Pulmonary artery endothelial cell (primary cell): ENCODE data around the gene CYTIP. TPM values are rescaled to one million over a fixed set of nuclear protein-coding genes. Genes with fewer than 3 reads are reported as not detected.

Experiments used
- DNase-seq: peaks from one replicate; pipeline ENCODE4 v3.0.0-alpha.2; 2011; ENCODE audit warnings: low read depth, low spot score
- total RNA-seq: library from RNA; depleted of rRNA; stranded (reverse); fragments of >200 nt; gene quantifications from 2 replicates; pipeline ENCODE4 v1.2.3, GENCODE V29; 2014

Gene CYTIP
- 0.07 TPM in 1 of 2 replicates, not detected in the other for total RNA-seq

DNA sequence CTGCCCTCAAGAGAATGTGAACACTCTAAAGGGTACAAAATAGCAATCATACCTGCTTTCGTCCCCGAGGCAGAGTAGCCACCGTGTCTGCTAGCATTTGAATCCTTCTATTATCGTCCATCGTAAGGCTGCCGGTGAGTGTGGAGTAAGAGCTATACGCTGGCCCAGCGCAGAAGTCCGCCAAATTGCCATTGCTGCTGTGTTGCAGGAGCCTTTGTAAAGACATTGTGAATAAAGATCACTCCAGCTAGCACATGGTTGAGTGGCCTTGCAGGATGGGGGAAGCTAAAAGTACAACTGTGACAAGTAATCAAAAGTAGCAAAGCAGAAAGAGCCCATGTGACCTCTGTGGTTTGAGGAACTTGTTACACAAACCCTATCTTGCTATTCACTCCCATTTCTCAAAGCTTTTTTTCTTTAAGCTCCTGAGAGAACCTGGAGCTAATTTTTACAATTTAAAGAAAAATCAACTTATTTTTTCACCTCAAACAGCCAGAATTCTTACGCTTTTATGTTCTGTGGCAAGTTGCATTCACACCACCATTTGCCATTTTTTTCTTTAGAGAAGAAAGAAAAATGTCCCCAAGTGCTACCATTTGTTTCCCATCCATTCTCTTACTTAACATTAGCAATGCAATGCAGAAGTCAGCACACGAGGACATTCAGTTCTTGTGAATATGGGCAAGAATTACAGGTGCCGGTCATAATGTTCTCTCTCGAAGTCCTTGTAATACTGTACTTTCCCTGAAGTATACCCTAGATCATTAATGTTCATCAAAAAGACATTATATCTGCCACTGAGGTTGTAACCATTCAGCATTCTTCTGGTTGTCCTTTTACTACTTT, at the start of gene CYTIP:
Gene CYTIP (minus strand): TSS at position 295 of the 846 bp plus-strand sequence. CDS start 69 bp downstream, at position 226.
- no peak for DNase-seq

DNA sequence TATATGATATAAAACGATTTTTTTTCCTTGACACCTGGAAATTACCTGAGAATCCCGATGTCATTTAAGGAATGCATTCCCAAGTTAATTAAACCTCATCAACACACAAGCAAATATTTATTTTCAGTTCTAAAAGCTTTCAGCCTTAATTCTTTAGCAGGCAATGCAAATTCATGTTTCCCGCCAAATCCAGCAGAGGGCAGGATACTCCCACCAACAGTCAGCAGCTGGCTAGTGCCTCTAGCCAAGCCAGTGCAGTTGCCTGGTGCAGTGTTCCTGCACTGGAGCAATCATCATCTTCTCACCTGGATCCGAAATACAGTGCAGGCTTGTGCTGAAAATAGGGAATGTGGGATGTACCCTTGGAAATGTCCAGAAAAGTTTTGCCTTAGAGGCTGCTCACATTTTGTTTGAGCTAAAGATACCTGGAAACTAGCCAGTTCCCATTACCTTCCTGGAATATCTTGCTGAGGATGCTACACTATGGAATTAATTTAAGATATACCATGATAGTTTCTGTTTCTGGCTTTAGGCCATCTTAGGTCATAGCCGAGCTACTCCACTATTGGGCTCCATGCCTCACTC, 48.4 kb upstream of the CYTIP start:
- peak; percentile 8 for DNase-seq

- DNase-seq = no peak
Measured at GRCh38 chr2:157489983-157490382, 46.1 kb upstream of the CYTIP start.

- no peak for DNase-seq
Measured at GRCh38 chr2:157488877-157489276, 45.0 kb upstream of the CYTIP start.

DNA sequence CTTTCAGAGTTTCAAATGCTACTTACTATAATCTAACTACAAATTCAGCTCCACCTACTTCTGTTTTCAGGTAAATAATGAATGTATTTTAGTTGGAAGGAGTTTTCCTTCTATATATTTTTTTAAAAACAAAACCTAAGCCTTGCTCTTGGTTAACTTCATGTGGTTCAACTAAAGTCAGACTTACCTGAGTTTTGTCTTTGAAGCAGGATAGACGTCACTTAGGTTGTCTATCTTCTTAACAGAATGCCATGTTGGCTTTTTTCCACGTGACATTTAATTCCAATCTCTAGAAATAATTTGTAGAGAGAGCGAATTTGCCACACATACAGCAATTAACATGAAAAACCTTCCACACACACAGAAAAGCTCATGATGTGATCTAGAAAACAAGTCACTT, 43.9 kb upstream of the CYTIP start:
- no peak for DNase-seq

DNA sequence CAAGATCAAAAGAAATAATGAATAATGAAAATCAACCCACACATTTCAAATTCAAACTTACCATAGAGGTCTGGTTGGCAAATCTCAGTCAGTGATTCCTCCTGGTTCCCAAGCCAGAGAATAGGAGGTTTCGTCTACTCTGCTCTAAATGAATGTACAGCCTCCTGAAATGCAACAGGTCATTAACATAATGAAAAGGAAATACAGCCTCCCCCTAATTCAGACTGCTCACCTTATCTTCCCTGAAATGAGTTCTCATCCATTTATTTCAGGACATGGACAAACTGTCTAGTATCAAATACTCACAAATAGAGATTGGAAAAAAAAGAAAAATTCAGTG, 43.4 kb upstream of the CYTIP start:
- DNase-seq = no peak

- DNase-seq = no peak
Measured at GRCh38 chr2:157486596-157487270, 42.8 kb upstream of the CYTIP start.

DNA sequence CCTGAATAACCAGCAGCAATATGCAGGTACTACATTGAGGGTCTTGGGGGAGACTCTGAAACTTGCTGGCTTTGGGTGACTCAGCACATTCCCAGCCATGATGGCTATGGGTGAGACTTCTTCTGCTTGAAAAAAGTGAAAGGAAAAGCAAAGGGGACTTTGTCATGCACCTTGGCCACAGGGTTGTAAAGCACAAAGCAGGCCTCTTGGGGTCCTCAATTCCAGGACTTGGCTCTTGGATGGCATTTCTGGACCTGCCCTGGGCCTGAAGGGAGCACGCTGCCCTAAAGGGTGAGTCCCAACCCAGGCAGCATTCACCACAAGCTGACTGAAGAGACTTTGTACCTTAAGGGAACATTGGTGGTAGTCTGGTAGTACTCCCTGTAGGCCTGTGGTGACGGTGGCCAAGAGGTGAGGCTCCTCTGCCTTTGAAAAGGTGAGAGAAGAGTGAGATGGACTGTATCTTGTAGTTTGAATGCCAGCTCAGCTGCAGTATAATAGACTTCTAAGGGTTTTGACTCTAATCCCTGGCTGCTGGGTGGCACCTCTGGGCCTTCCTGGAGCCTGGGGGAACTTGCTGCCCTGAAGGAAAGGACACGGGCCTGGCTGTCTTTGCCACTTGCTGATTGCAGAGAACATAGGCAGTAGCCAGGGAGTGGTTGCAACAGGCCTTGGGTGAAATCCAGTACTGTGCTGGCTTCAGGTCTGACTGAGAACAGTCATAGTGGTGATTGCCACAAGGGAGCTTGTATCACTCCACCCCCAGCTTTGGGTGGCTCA, 36.5 kb upstream of the CYTIP start:
- no peak for DNase-seq

GRCh38 chr2:157479081-157480027, 35.5 kb upstream of the CYTIP start:
- DNase-seq = no peak

- DNase-seq = no peak
Measured at GRCh38 chr2:157477919-157478318, 34.0 kb upstream of the CYTIP start.

GRCh38 chr2:157476953-157477709, 33.2 kb upstream of the CYTIP start:
- DNase-seq = no peak

- no peak for DNase-seq
Measured at GRCh38 chr2:157475722-157476390, 32.0 kb upstream of the CYTIP start.

DNA sequence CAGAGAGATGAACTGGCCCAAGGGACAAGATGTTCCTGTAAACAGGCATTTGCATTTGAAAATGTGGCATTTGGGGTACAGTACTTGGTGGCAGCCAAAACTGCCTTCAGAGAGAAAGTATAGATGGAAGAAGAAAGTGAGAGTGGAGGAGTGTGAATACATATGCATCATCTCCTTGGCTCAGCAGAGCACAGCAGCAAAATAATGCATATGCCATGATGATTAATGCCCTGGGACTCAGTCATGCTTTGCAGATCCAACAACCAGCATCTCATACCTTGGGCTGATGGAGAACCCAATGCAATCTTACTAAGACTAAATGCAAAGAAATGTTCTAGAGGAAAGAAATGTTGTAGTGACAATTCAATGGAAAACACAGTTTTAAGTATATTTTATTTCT, 29.7 kb upstream of the CYTIP start:
- no peak for DNase-seq

- DNase-seq = no peak
Measured at GRCh38 chr2:157471078-157471477, 27.2 kb upstream of the CYTIP start.

- DNase-seq = no peak
Measured at GRCh38 chr2:157470321-157470720, 26.4 kb upstream of the CYTIP start.

GRCh38 chr2:157469726-157470125, 25.8 kb upstream of the CYTIP start:
- DNase-seq = no peak

- peak; percentile 7 for DNase-seq
Measured at GRCh38 chr2:157468931-157469708, 25.2 kb upstream of the CYTIP start.

DNA sequence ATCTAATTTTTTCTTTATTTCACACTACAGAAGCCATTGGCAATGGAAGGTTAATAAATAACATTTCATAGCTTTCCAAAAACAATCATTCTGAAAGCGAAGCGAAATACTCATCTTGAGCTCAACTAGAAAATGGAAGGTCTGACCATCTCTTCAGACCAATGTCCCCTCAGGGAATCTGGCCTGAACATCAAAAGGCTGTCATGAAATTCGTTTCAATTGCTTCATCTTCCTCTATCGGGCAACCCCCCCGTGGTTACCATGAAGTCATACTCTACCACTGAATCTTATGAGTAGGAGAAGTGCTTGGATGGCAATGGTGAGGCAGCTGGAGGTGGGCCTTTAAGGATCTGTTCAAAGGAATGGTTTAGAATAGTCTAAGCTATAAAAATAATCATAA, 22.9 kb upstream of the CYTIP start:
- DNase-seq = no peak

GRCh38 chr2:157465554-157465953, 21.7 kb upstream of the CYTIP start:
- DNase-seq = no peak
